Hepatocyte (in vitro differentiated cells): ENCODE measurements around the gene WDR38. TPM values are rescaled to one million over a fixed set of nuclear protein-coding genes. Genes with fewer than 3 reads are reported as not detected.

Experiments used
- DNase-seq: peaks from one replicate; pipeline ENCODE4 v3.0.0-alpha.2; 2016; ENCODE audit warnings: low spot score
- H2AFZ ChIP-seq: fragments of 200-600 bp; sonication (generic); 2 replicates; pipeline ENCODE4 v1.6.0; 2016; ENCODE audit warnings: antibody characterized with exemption, mild to moderate bottlenecking
- H3K27ac ChIP-seq: fragments of 200-600 bp; sonication (generic); 2 replicates; pipeline ENCODE4 v1.5.1; 2016; ENCODE audit warnings: mild to moderate bottlenecking
- H3K27me3 ChIP-seq: fragments of 200-600 bp; sonication (generic); 2 replicates; pipeline ENCODE4 v1.6.1; 2016
- H3K36me3 ChIP-seq: fragments of 200-600 bp; sonication (generic); replicated peaks from 2 replicates; pipeline ENCODE4 v1.5.1; 2016; ENCODE audit warnings: low read depth; ENCODE audit not compliant: insufficient read depth
- H3K4me1 ChIP-seq: fragments of 200-600 bp; sonication (generic); 2 replicates; pipeline ENCODE4 v1.5.1; 2016; ENCODE audit warnings: mild to moderate bottlenecking, moderate library complexity; ENCODE audit not compliant: insufficient read depth
- H3K4me2 ChIP-seq: fragments of 200-600 bp; sonication (generic); 2 replicates; pipeline ENCODE4 v1.6.0; 2016
- H3K4me3 ChIP-seq: fragments of 200-600 bp; sonication (generic); 2 replicates; pipeline ENCODE4 v1.5.1; 2016; ENCODE audit warnings: mild to moderate bottlenecking
- H3K79me2 ChIP-seq: fragments of 200-600 bp; sonication (generic); 2 replicates; pipeline ENCODE4 v1.6.0; 2017; ENCODE audit warnings: mild to moderate bottlenecking
- H3K9me2 ChIP-seq: fragments of 200-600 bp; sonication (generic); replicated peaks from 2 replicates; pipeline ENCODE4 v1.6.0; 2017; ENCODE audit warnings: mild to moderate bottlenecking; ENCODE audit not compliant: insufficient read depth
- H3K9me3 ChIP-seq: fragments of 200-600 bp; sonication (generic); 2 replicates; pipeline ENCODE4 v1.5.1; 2016; ENCODE audit warnings: low read depth, mild to moderate bottlenecking
- H4K20me1 ChIP-seq: fragments of 200-600 bp; sonication (generic); 2 replicates; pipeline ENCODE4 v1.6.0; 2016; ENCODE audit warnings: mild to moderate bottlenecking; ENCODE audit not compliant: insufficient read depth, poor library complexity, severe bottlenecking
- CTCF ChIP-seq: fragments of 200-600 bp; sonication (generic); IDR thresholded peaks from 2 replicates; pipeline ENCODE4 v1.5.1; 2016; ENCODE audit warnings: antibody characterized with exemption, mild to moderate bottlenecking; ENCODE audit not compliant: poor library complexity
- EZH2 ChIP-seq: fragments of 200-600 bp; sonication (generic); IDR thresholded peaks from 2 replicates; pipeline ENCODE4 v1.6.1; 2016; ENCODE audit warnings: antibody characterized with exemption, mild to moderate bottlenecking, borderline replicate concordance
- EZH2phosphoT487 ChIP-seq: fragments of 200-600 bp; sonication (generic); IDR thresholded peaks from one replicate; pipeline ENCODE4 v1.6.1; 2018; ENCODE audit warnings: antibody characterized with exemption, mild to moderate bottlenecking, low read depth, moderate library complexity; ENCODE audit not compliant: unreplicated experiment, severe bottlenecking
- WGBS: methylation state at CpG from one replicate; pipeline ENCODE4 v1.1.6; 2016; ENCODE audit warnings: low lambda C conversion rate; ENCODE audit errors: missing lambda C conversion rate; 5-methylcytosine and 5-hydroxymethylcytosine counted together
- polyA plus RNA-seq: library from polyadenylated mRNA; unstranded; fragments of >200 nt; fragmentation: Nextera tagmentation; extraction: Ambion mirVana; gene quantifications from 2 replicates; pipeline ENCODE4 v1.2.1, GENCODE V29; 2016
- total RNA-seq: library from RNA; depleted of rRNA; stranded (reverse); fragments of >200 nt; gene quantifications from 2 replicates; pipeline ENCODE4 v1.2.3, GENCODE V29; 2014

Gene WDR38
- total and polyA plus RNA-seq, 2 experiments from 2014 or later = not detected

DNA sequence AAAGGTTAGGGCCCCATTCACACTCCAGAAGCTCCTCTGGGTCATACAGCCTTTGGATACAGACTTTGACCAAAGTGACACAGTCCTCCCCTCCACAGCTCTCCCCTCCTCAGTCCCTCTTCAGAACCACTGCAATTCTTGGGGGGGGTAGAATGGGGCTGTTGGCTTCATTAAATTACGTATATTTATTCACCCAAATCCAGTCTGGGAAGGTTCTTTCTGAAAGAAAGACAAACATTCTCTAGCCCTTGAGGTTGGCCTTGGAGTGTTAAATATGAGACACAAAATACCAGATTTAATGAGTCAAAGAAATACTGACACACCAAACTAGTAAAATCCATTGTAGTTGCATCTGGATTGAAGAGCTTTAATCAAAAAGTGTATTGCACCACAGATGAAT, 24.8 kb downstream of the WDR38 start:
- Histone ChIP-seq H3K9me2 (no peaks in the 10 kb centered on the region), H3K4me2 (no peak overlapping the region), H4K20me1 (peaks cover 11% of the 10 kb centered on the region), H3K79me2 (peaks cover 30% of the 10 kb centered on the region), H3K4me1 (no peaks in the 10 kb centered on the region), H3K36me3 (no peaks in the 10 kb centered on the region), H2AFZ (no peak overlapping the region), H3K4me3 (no peak overlapping the region), H3K27ac (peak overlapping the region; percentile 37), H3K9me3 (no peaks in the 10 kb centered on the region), H3K27me3 (no peaks in the 10 kb centered on the region)
- no peak for DNase-seq
- no peak for TF ChIP-seq EZH2phosphoT487
- TF ChIP-seq EZH2 = no peak
- TF ChIP-seq CTCF = no peak
- WGBS = 94% methylated on average over 1 of the region's 1 CpG

- Histone ChIP-seq H4K20me1 (peaks cover 6% of the 10 kb centered on the region), H3K27ac (peak overlapping the region; percentile 37), H3K4me2 (no peak overlapping the region), H3K4me1 (no peaks in the 10 kb centered on the region), H3K4me3 (no peak overlapping the region), H3K79me2 (peaks cover 25% of the 10 kb centered on the region), H3K36me3 (no peaks in the 10 kb centered on the region), H3K9me3 (no peaks in the 10 kb centered on the region), H2AFZ (no peak overlapping the region), H3K27me3 (no peaks in the 10 kb centered on the region), H3K9me2 (no peaks in the 10 kb centered on the region)
- DNase-seq = no peak
- no peak for TF ChIP-seq EZH2phosphoT487
- no peak for TF ChIP-seq EZH2
- TF ChIP-seq CTCF = no peak
- WGBS = 92% methylated on average over 6 of the region's 6 CpGs
These were observed 25.3 kb downstream of the WDR38 start for GRCh38 chr9:124878518-124878917.

- H3K27me3 ChIP-seq = no peaks in the 10 kb centered on the region
- no peak overlapping the region for H3K4me3 ChIP-seq
- H3K27ac ChIP-seq = no peak overlapping the region
- H4K20me1 ChIP-seq = no peaks in the 10 kb centered on the region
- H3K9me3 ChIP-seq = no peaks in the 10 kb centered on the region
- no peak for DNase-seq
- H3K36me3 ChIP-seq = no peaks in the 10 kb centered on the region
- no peaks in the 10 kb centered on the region for H3K4me1 ChIP-seq
- no peak overlapping the region for H2AFZ ChIP-seq
- TF ChIP-seq EZH2phosphoT487 (no peak), CTCF (no peak), EZH2 (no peak)
- 79% methylated on average over 10 of the region's 10 CpGs for WGBS
- H3K9me2 ChIP-seq = no peaks in the 10 kb centered on the region
- H3K79me2 ChIP-seq = peaks cover 18% of the 10 kb centered on the region
- no peak overlapping the region for H3K4me2 ChIP-seq
These were observed 26.0 kb downstream of the WDR38 start for GRCh38 chr9:124879226-124879625.

DNA sequence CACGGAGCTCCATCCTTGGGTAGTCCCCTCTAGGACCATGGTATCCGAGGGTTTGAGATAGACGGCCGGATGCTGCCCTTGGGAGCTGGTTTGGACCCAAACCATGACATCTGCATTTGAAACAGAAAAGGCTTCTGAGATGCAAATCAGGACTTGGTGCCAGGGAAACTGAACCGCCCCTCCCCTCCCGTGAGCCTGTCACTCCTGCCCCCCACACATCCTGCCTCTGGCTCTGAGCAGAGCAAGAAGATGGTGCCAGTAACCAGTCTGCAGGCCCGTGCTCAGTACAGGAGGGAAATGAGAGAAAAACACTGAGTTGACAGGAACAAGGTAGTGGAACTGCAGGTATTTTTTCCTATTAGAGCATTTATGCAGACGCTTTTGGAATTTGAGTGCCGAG, 27.2 kb downstream of the WDR38 start:
- Histone ChIP-seq H3K36me3 (no peaks in the 10 kb centered on the region), H3K9me2 (no peaks in the 10 kb centered on the region), H3K4me2 (no peak overlapping the region), H3K4me3 (no peak overlapping the region), H3K4me1 (no peaks in the 10 kb centered on the region), H3K9me3 (no peaks in the 10 kb centered on the region), H3K27me3 (no peaks in the 10 kb centered on the region), H3K79me2 (peaks cover 5% of the 10 kb centered on the region), H3K27ac (no peak overlapping the region), H4K20me1 (no peaks in the 10 kb centered on the region), H2AFZ (no peak overlapping the region)
- WGBS = 66% methylated on average over 9 of the region's 9 CpGs
- DNase-seq = no peak
- TF ChIP-seq EZH2 (no peak), EZH2phosphoT487 (no peak), CTCF (no peak)
